Measurements from ENCODE around the gene C10orf71. TPM values are rescaled to one million over a fixed set of nuclear protein-coding genes. Genes with fewer than 3 reads are reported as not detected.

C10orf71 gene
- total RNA-seq, 1 experiment from 2014 or later = not detected

- POLR2A ChIA-PET (ENCODE audit: low non-redundant PET) = no interaction called here
Measured at GRCh38 chr10:49303711-49304110, 4.7 kb downstream of the C10orf71 start.

GRCh38 chr10:49304137-49304536 is 5.2 kb downstream of the C10orf71 start:
- intact Hi-C loops (cut with micrococcal nuclease; ENCODE audit: unreplicated experiment) = no loop called here
- no peak overlapping the region for H3K27ac ChIP-seq (ENCODE audit: low read depth, low read length, poor library complexity, severe bottlenecking)
- no peak overlapping the region for H3K4me3 ChIP-seq (ENCODE audit: low read depth, low read length, poor library complexity, severe bottlenecking)
- no peaks in the 10 kb centered on the region for H3K36me3 ChIP-seq (ENCODE audit: insufficient read depth, low read length, poor library complexity, severe bottlenecking)
- H3K9me3 ChIP-seq (ENCODE audit: low read depth, low read length, poor library complexity, severe bottlenecking) = no peaks in the 10 kb centered on the region
- no peak for DNase-seq (ENCODE audit: low spot score)
- BruUV-seq (replicated peaks) = no TSS peak
- no peaks in the 10 kb centered on the region for H3K4me1 ChIP-seq (ENCODE audit: insufficient read depth, low read length, poor library complexity, severe bottlenecking)
- ChIA-PET CTCF (no interaction called here), POLR2A (ENCODE audit: low non-redundant PET) (no interaction called here)
- TF ChIP-seq CTCF (conservative IDR thresholded peaks at IDR 0.05; ENCODE audit: low read depth, low read length) (no peak), EZH2 (IDR thresholded peaks at IDR 0.05; ENCODE audit: borderline replicate concordance, low read depth, low read length, poor library complexity, severe bottlenecking) (no peak)
- H3K27me3 ChIP-seq (replicated peaks; ENCODE audit: insufficient read depth, low read depth, low read length, poor library complexity) = peaks cover 4% of the 10 kb centered on the region

More at GRCh38 chr10:49303711-49304110, 4.7 kb downstream of the C10orf71 start:
- DNase-seq (ENCODE audit: low spot score) = no peak
- H3K36me3 ChIP-seq (ENCODE audit: insufficient read depth, low read length, poor library complexity, severe bottlenecking) = no peaks in the 10 kb centered on the region
- H3K4me1 ChIP-seq (ENCODE audit: insufficient read depth, low read length, poor library complexity, severe bottlenecking) = no peaks in the 10 kb centered on the region
- no peaks in the 10 kb centered on the region for H3K9me3 ChIP-seq (ENCODE audit: low read depth, low read length, poor library complexity, severe bottlenecking)
- H3K27me3 ChIP-seq (replicated peaks; ENCODE audit: insufficient read depth, low read depth, low read length, poor library complexity) = peaks cover 4% of the 10 kb centered on the region
- BruUV-seq (replicated peaks) = no TSS peak
- H3K27ac ChIP-seq (ENCODE audit: low read depth, low read length, poor library complexity, severe bottlenecking) = no peak overlapping the region
- H3K4me3 ChIP-seq (ENCODE audit: low read depth, low read length, poor library complexity, severe bottlenecking) = no peak overlapping the region
- intact Hi-C loops (cut with micrococcal nuclease; ENCODE audit: unreplicated experiment) = no loop called here
- no peak for TF ChIP-seq CTCF (conservative IDR thresholded peaks at IDR 0.05; ENCODE audit: low read depth, low read length)
- no peak for TF ChIP-seq EZH2 (IDR thresholded peaks at IDR 0.05; ENCODE audit: borderline replicate concordance, low read depth, low read length, poor library complexity, severe bottlenecking)
- CTCF ChIA-PET = no interaction called here

- intact Hi-C loops (cut with micrococcal nuclease; ENCODE audit: unreplicated experiment) = no loop called here
- Histone ChIP-seq H3K9me3 (ENCODE audit: low read depth, low read length, poor library complexity, severe bottlenecking) (no peaks in the 10 kb centered on the region), H3K4me3 (ENCODE audit: low read depth, low read length, poor library complexity, severe bottlenecking) (no peak overlapping the region), H3K36me3 (ENCODE audit: insufficient read depth, low read length, poor library complexity, severe bottlenecking) (no peaks in the 10 kb centered on the region), H3K4me1 (ENCODE audit: insufficient read depth, low read length, poor library complexity, severe bottlenecking) (no peaks in the 10 kb centered on the region), H3K27me3 (replicated peaks; ENCODE audit: insufficient read depth, low read depth, low read length, poor library complexity) (peaks cover 15% of the 10 kb centered on the region), H3K27ac (ENCODE audit: low read depth, low read length, poor library complexity, severe bottlenecking) (no peak overlapping the region)
- no peak for DNase-seq (ENCODE audit: low spot score)
- POLR2A ChIA-PET (ENCODE audit: low non-redundant PET) = no interaction called here
- CTCF ChIA-PET = no interaction called here
- BruUV-seq (replicated peaks) = no TSS peak
- no peak for TF ChIP-seq CTCF (conservative IDR thresholded peaks at IDR 0.05; ENCODE audit: low read depth, low read length)
- TF ChIP-seq EZH2 (IDR thresholded peaks at IDR 0.05; ENCODE audit: borderline replicate concordance, low read depth, low read length, poor library complexity, severe bottlenecking) = no peak
Measured at GRCh38 chr10:49307921-49308320, 9.0 kb downstream of the C10orf71 start.
